Measurements from ENCODE around the gene TEX29.

TEX29 gene

GRCh38 chr13:111389621-111390521 lies 69.4 kb downstream of the TEX29 start:
- no peaks in the 10 kb centered on the region for H3K9me2 ChIP-seq (replicated peaks; ENCODE audit: insufficient read depth, low read length)

DNA sequence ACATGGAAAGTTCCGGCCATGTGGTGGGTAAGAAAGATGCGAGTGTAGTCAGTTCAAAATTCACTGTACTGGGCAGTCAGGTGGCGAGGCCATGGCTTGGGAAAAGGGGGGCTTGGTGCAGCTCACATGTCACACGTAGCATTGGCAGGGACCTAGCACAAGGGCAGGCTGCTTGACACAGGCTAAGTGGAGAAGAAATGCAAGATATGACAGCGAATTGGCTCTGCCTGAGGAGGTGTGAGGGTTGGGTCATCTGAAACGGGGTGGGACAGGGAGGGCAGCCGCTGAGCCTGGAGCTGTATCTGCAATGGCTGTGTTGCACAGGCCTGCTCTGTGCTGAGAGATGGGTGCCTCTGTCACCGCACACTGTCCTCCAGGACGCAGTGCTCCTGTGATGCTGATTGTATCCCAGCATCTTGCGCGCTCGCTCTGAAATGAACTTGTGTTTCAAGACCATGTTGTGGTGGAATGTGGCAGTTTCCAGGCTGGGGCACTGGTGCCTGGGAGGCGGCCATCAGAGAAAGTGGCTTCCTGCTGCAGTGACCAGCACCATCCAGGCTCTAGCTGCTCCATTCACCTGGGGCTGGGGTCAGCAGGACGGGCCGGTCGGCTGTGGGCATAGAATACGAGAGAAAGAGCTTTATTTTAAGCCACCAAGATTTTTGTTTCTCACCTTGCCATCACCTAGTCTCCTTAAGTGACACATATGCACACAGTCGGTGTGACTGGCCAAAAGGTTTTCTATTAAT lies 70.3 kb downstream of the TEX29 start:
- no peak overlapping the region for H3K4me2 ChIP-seq (ENCODE audit: low read depth, low read length, poor library complexity, severe bottlenecking)

More at GRCh38 chr13:111389621-111390521, 69.4 kb downstream of the TEX29 start:
- H3K9ac ChIP-seq (ENCODE audit: low read length), result no peak overlapping the region
- no peaks in the 10 kb centered on the region for H3K27me3 ChIP-seq (ENCODE audit: low read length)
- no peaks in the 10 kb centered on the region for H3F3A ChIP-seq (ENCODE audit: insufficient read depth)
- H3K79me2 ChIP-seq (ENCODE audit: insufficient read depth, low read length), result no peaks in the 10 kb centered on the region
- H3K27ac ChIP-seq (ENCODE audit: low read depth, low read length), result no peak overlapping the region
- H3K4me2 ChIP-seq (ENCODE audit: low read depth, low read length, poor library complexity, severe bottlenecking), result no peak overlapping the region
- no peaks in the 10 kb centered on the region for H4K20me1 ChIP-seq (ENCODE audit: low read depth, low read length)
- TF ChIP-seq EZH2phosphoT487 (conservative IDR thresholded peaks at IDR 0.05; ENCODE audit: low read length), result no peak
- no peak for TF ChIP-seq CTCF (IDR thresholded peaks at IDR 0.05; ENCODE audit: insufficient read depth, low read length, poor library complexity, severe bottlenecking)
- no peak overlapping the region for H3K4me3 ChIP-seq (ENCODE audit: insufficient read depth, low read length, poor library complexity, severe bottlenecking)
- no peak overlapping the region for H2AFZ ChIP-seq (ENCODE audit: low read depth, low read length, severe bottlenecking)
- no peaks in the 10 kb centered on the region for H3K9me3 ChIP-seq (ENCODE audit: insufficient read depth, low read length)
- H3K36me3 ChIP-seq (ENCODE audit: low read length), result no peaks in the 10 kb centered on the region

DNA sequence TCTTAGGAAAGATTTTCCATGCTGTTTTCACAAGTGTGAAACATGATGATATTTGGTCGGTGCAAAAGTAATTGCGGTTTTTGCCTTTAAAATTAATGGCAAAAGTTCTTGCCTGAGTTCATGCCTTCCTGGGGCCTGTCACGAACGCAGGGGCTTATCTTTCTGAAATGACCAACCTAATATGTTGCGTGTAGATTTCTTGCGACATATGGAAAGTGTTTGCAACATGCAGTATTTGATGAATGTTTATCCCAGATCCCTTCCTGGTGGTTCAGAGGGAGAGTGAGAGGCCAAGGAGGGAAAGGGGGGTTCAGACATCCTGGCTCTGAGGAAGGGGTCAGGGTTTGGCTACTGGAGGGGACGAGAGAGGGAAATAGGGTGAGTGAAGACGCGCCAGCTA lies 72.0 kb downstream of the TEX29 start:
- H3K36me3 ChIP-seq (ENCODE audit: low read length), result no peaks in the 10 kb centered on the region
- no peak overlapping the region for H2AFZ ChIP-seq (ENCODE audit: low read depth, low read length, severe bottlenecking)
- no peaks in the 10 kb centered on the region for H3F3A ChIP-seq (ENCODE audit: insufficient read depth)
- H3K27ac ChIP-seq (ENCODE audit: low read depth, low read length), result no peak overlapping the region
- TF ChIP-seq EZH2phosphoT487 (conservative IDR thresholded peaks at IDR 0.05; ENCODE audit: low read length), result no peak
- no peak for TF ChIP-seq CTCF (IDR thresholded peaks at IDR 0.05; ENCODE audit: insufficient read depth, low read length, poor library complexity, severe bottlenecking)
- no peaks in the 10 kb centered on the region for H3K9me2 ChIP-seq (replicated peaks; ENCODE audit: insufficient read depth, low read length)
- no peaks in the 10 kb centered on the region for H4K20me1 ChIP-seq (ENCODE audit: low read depth, low read length)
- H3K4me3 ChIP-seq (ENCODE audit: insufficient read depth, low read length, poor library complexity, severe bottlenecking), result no peak overlapping the region
- H3K27me3 ChIP-seq (ENCODE audit: low read length), result no peaks in the 10 kb centered on the region
- H3K9me3 ChIP-seq (ENCODE audit: insufficient read depth, low read length), result no peaks in the 10 kb centered on the region
- H3K9ac ChIP-seq (ENCODE audit: low read length), result no peak overlapping the region
- no peak overlapping the region for H3K4me2 ChIP-seq (ENCODE audit: low read depth, low read length, poor library complexity, severe bottlenecking)
- H3K79me2 ChIP-seq (ENCODE audit: insufficient read depth, low read length), result no peaks in the 10 kb centered on the region

More for the DNA sequence above, 70.3 kb downstream of the TEX29 start:
- no peaks in the 10 kb centered on the region for H4K20me1 ChIP-seq (ENCODE audit: low read depth, low read length)
- no peaks in the 10 kb centered on the region for H3F3A ChIP-seq (ENCODE audit: insufficient read depth)
- H2AFZ ChIP-seq (ENCODE audit: low read depth, low read length, severe bottlenecking), result no peak overlapping the region
- no peak overlapping the region for H3K9ac ChIP-seq (ENCODE audit: low read length)
- no peaks in the 10 kb centered on the region for H3K9me2 ChIP-seq (replicated peaks; ENCODE audit: insufficient read depth, low read length)
- H3K79me2 ChIP-seq (ENCODE audit: insufficient read depth, low read length), result no peaks in the 10 kb centered on the region
- TF ChIP-seq EZH2phosphoT487 (conservative IDR thresholded peaks at IDR 0.05; ENCODE audit: low read length) (no peak), CTCF (IDR thresholded peaks at IDR 0.05; ENCODE audit: insufficient read depth, low read length, poor library complexity, severe bottlenecking) (no peak)
- H3K27me3 ChIP-seq (ENCODE audit: low read length), result no peaks in the 10 kb centered on the region
- H3K4me3 ChIP-seq (ENCODE audit: insufficient read depth, low read length, poor library complexity, severe bottlenecking), result no peak overlapping the region
- H3K36me3 ChIP-seq (ENCODE audit: low read length), result no peaks in the 10 kb centered on the region
- H3K27ac ChIP-seq (ENCODE audit: low read depth, low read length), result no peak overlapping the region
- H3K9me3 ChIP-seq (ENCODE audit: insufficient read depth, low read length), result no peaks in the 10 kb centered on the region

All from SU-DHL-6 (cell line).